ENCODE data around the gene LRRC58.

The LRRC58 gene

GRCh38 chr3:120280026-120280425, 69.1 kb downstream of the LRRC58 start:
- CTCF ChIA-PET: interaction anchor here (0.5 kb wide), 1 partner anchor 1462 kb away, joined by 4 read pairs; no protein-coding TSS in a partner anchor
- DNase-seq (ENCODE audit: low spot score): no peak
- POLR2A ChIA-PET (ENCODE audit: low non-redundant PET): no interaction called here
- no peak overlapping the region for H3K27ac ChIP-seq
- no peak for TF ChIP-seq CTCF (conservative IDR thresholded peaks at IDR 0.05; ENCODE audit: low read depth)

GRCh38 chr3:120276767-120277166, 72.4 kb downstream of the LRRC58 start:
- POLR2A ChIA-PET (ENCODE audit: low non-redundant PET): no interaction called here
- DNase-seq (ENCODE audit: low spot score): no peak
- no peak overlapping the region for H3K27ac ChIP-seq
- no peak for TF ChIP-seq CTCF (conservative IDR thresholded peaks at IDR 0.05; ENCODE audit: low read depth)
- CTCF ChIA-PET: no interaction called here

DNA sequence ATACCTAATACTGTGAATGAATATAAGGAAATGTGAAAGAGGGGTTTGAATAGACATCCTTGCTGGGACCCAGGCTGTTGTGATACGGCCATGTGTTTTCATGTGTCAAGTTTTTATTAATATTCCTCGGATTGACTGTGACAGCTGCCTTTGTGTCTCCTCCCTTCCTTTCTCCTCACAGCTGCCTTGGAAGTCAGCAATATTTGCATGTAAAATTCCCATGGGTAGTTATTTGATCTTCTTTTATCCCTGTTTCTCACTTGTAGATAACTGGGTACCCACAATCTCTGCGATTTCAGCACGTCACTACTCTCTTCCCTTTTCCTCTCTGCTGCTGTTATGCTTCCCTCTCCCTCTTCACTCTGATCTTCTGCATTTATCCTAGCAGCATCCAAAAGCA, 73.5 kb downstream of the LRRC58 start:
- DNase-seq (ENCODE audit: low spot score): no peak
- ChIA-PET CTCF (no interaction called here), POLR2A (ENCODE audit: low non-redundant PET) (no interaction called here)
- H3K27ac ChIP-seq: no peak overlapping the region
- TF ChIP-seq CTCF (conservative IDR thresholded peaks at IDR 0.05; ENCODE audit: low read depth): no peak

DNA sequence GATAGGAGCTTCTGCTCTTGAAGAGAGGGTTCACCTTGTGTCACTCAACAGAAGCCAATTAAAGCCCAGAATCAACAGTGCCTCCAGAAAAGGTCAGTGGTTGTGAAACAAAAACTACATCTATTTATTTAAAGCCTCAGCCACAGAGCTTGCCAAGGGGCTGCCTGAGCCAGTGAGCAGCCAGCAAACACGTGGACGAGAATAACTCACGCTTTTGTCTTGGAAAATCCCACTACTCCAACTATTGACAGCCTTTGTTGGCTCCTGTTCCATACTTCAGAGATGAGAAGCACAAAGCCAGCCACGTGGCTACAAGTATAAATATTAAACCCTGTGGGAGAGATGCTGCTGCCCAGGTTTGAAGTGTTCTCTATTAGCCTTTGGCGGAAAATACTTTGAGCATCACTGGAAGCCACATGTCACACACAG, 74.4 kb downstream of the LRRC58 start:
- CTCF ChIA-PET: no interaction called here
- TF ChIP-seq CTCF (conservative IDR thresholded peaks at IDR 0.05; ENCODE audit: low read depth): no peak
- H3K27ac ChIP-seq: no peak overlapping the region
- POLR2A ChIA-PET (ENCODE audit: low non-redundant PET): no interaction called here
- DNase-seq (ENCODE audit: low spot score): no peak
